ENCODE results near the gene PKD1.

Gene PKD1

GRCh38 chr16:2173366-2173765 is 37.7 kb upstream of the PKD1 start:
- Histone ChIP-seq H3K36me3 (ENCODE audit: control insufficient read depth in 2 of 2, insufficient read depth in 1 of 2, low read length in 2 of 2) (peaks cover 0 to 62% of the 10 kb centered on the region in 2 experiments; a peak in 2 of 3 replicates), H3K4me3 (ENCODE audit: low read depth, low read length) (no peak overlapping the region), H3K27ac (ENCODE audit: extremely low read depth, low read depth, low read length) (no peak overlapping the region), H3K9me3 (ENCODE audit: control insufficient read depth, insufficient read depth, low read depth, low read length) (no peaks in the 10 kb centered on the region), H3K4me1 (ENCODE audit: control insufficient read depth, insufficient read depth, low read length) (no peaks in the 10 kb centered on the region)
- ChIA-PET POLR2A (interaction anchor here (0.6 to 3.2 kb wide), 5 partner anchors 11 to 240 kb away, joined by 3 to 18 read pairs (median 5); partner anchors contain the start of genes PGP and TRAF7), CTCF (no interaction called here)
- TF ChIP-seq ZNF777 (tag by site-specific recombination; IDR thresholded peaks at IDR 0.05; ENCODE audit: borderline replicate concordance), result no peak
- TF ChIP-seq ZNF155 (tag by site-specific recombination; IDR thresholded peaks at IDR 0.05), result no peak
- TF ChIP-seq ZNF701 (tag by site-specific recombination; IDR thresholded peaks at IDR 0.05), result no peak
- no peak for TF ChIP-seq SALL2 (tag by site-specific recombination; IDR thresholded peaks at IDR 0.05; ENCODE audit: borderline replicate concordance)

GRCh38 chr16:2172688-2173335 is 37.1 kb upstream of the PKD1 start:
- TF ChIP-seq ZNF2 (tag by site-specific recombination; IDR thresholded peaks at IDR 0.05), result no peak
- peak; percentile 86 for TF ChIP-seq ZFHX2 (tag by site-specific recombination; conservative IDR thresholded peaks at IDR 0.05)
- TF ChIP-seq EGR2 (tag by site-specific recombination; IDR thresholded peaks at IDR 0.05; ENCODE audit: low read depth), result peak; percentile 90
- no peak for TF ChIP-seq MEIS1 (CRISPR knock-in tag; IDR thresholded peaks at IDR 0.05; ENCODE audit: borderline replicate concordance)
- TF ChIP-seq ZNF48 (tag by site-specific recombination; IDR thresholded peaks at IDR 0.05), result no peak
- TF ChIP-seq ZNF138 (tag by site-specific recombination; IDR thresholded peaks at IDR 0.05; ENCODE audit: borderline replicate concordance), result no peak
- TF ChIP-seq ZNF449 (tag by site-specific recombination; IDR thresholded peaks at IDR 0.05), result no peak
- TF ChIP-seq HIC1 (tag by site-specific recombination; IDR thresholded peaks at IDR 0.05), result 0 out of 2 replicates have a peak, but pooled peaks have one; percentile 12
- TF ChIP-seq ZFP3 (tag by site-specific recombination; IDR thresholded peaks at IDR 0.05; ENCODE audit: low read depth), result no peak
- no peak for TF ChIP-seq ZNF292 (tag by site-specific recombination; IDR thresholded peaks at IDR 0.05; ENCODE audit: borderline replicate concordance, low read depth)
- Histone ChIP-seq H3K9me3 (ENCODE audit: control insufficient read depth, insufficient read depth, low read depth, low read length) (no peaks in the 10 kb centered on the region), H3K36me3 (ENCODE audit: control insufficient read depth in 2 of 2, insufficient read depth in 1 of 2, low read length in 2 of 2) (peaks cover 0 to 63% of the 10 kb centered on the region in 2 experiments; a peak in 2 of 3 replicates), H3K4me3 (ENCODE audit: low read depth, low read length) (no peak overlapping the region), H3K27ac (ENCODE audit: extremely low read depth, low read depth, low read length) (no peak overlapping the region), H3K4me1 (ENCODE audit: control insufficient read depth, insufficient read depth, low read length) (no peaks in the 10 kb centered on the region)
- POLR2A ChIA-PET, result interaction anchor here (0.6 to 3.2 kb wide), 6 partner anchors 11 to 277 kb away, joined by 3 to 18 read pairs (median 4); partner anchors contain the start of genes PGP and TRAF7
- CTCF ChIA-PET, result no interaction called here

GRCh38 chr16:2171601-2172178 is 36.0 kb upstream of the PKD1 start:
- TF ChIP-seq SCRT1 (tag by site-specific recombination; IDR thresholded peaks at IDR 0.05; ENCODE audit: borderline replicate concordance), result peak; percentile 40; the same call in 1 of the 2 replicates
- no peak for TF ChIP-seq ZSCAN23 (tag by site-specific recombination; IDR thresholded peaks at IDR 0.05)
- TF ChIP-seq HIC1 (tag by site-specific recombination; IDR thresholded peaks at IDR 0.05), result peak; percentile 30; the same call in 1 of the 2 replicates
- TF ChIP-seq TSHZ1 (tag by site-specific recombination; IDR thresholded peaks at IDR 0.05; ENCODE audit: borderline replicate concordance), result no peak
- H3K9me3 ChIP-seq (ENCODE audit: control insufficient read depth, insufficient read depth, low read depth, low read length), result no peaks in the 10 kb centered on the region
- no peak overlapping the region for H3K27ac ChIP-seq (ENCODE audit: extremely low read depth, low read depth, low read length)
- H3K4me1 ChIP-seq (ENCODE audit: control insufficient read depth, insufficient read depth, low read length), result no peaks in the 10 kb centered on the region
- H3K36me3 ChIP-seq (ENCODE audit: control insufficient read depth in 2 of 2, insufficient read depth in 1 of 2, low read length in 2 of 2), result peaks cover 0 to 64% of the 10 kb centered on the region in 2 experiments; a peak in 2 of 3 replicates
- ChIA-PET CTCF (no interaction called here), POLR2A (interaction anchor here (3.2 kb wide), 1 partner anchor 17 kb away, joined by 18 read pairs; the partner anchor contains the start of gene TRAF7)
- no peak overlapping the region for H3K4me3 ChIP-seq (ENCODE audit: low read depth, low read length)
